ENCODE results near the gene NAA25. TPM values are rescaled to one million over a fixed set of nuclear protein-coding genes. Genes with fewer than 3 reads are reported as not detected.

The NAA25 gene
- total and polyA plus RNA-seq, 9 of the 15 experiments (the other 6 are each of a cell fraction or from before 2014, with no cell fraction given), result 26.6 to 59.6 (median 48.9) TPM

GRCh38 chr12:112012775-112013600, 95.6 kb downstream of the NAA25 start, which contains the start of the genes ERP29 and TMEM116 (continued):
- TF ChIP-seq RBM39 (optimal IDR thresholded peaks at IDR 0.05; ENCODE audit: low read depth, low read length), result peak; percentile 74
- TF ChIP-seq RNF2 (IDR thresholded peaks at IDR 0.05), result peak; percentile 67
- peak; percentile 92 for TF ChIP-seq EGR1 (conservative IDR thresholded peaks at IDR 0.05)
- TF ChIP-seq, protein P1, sequence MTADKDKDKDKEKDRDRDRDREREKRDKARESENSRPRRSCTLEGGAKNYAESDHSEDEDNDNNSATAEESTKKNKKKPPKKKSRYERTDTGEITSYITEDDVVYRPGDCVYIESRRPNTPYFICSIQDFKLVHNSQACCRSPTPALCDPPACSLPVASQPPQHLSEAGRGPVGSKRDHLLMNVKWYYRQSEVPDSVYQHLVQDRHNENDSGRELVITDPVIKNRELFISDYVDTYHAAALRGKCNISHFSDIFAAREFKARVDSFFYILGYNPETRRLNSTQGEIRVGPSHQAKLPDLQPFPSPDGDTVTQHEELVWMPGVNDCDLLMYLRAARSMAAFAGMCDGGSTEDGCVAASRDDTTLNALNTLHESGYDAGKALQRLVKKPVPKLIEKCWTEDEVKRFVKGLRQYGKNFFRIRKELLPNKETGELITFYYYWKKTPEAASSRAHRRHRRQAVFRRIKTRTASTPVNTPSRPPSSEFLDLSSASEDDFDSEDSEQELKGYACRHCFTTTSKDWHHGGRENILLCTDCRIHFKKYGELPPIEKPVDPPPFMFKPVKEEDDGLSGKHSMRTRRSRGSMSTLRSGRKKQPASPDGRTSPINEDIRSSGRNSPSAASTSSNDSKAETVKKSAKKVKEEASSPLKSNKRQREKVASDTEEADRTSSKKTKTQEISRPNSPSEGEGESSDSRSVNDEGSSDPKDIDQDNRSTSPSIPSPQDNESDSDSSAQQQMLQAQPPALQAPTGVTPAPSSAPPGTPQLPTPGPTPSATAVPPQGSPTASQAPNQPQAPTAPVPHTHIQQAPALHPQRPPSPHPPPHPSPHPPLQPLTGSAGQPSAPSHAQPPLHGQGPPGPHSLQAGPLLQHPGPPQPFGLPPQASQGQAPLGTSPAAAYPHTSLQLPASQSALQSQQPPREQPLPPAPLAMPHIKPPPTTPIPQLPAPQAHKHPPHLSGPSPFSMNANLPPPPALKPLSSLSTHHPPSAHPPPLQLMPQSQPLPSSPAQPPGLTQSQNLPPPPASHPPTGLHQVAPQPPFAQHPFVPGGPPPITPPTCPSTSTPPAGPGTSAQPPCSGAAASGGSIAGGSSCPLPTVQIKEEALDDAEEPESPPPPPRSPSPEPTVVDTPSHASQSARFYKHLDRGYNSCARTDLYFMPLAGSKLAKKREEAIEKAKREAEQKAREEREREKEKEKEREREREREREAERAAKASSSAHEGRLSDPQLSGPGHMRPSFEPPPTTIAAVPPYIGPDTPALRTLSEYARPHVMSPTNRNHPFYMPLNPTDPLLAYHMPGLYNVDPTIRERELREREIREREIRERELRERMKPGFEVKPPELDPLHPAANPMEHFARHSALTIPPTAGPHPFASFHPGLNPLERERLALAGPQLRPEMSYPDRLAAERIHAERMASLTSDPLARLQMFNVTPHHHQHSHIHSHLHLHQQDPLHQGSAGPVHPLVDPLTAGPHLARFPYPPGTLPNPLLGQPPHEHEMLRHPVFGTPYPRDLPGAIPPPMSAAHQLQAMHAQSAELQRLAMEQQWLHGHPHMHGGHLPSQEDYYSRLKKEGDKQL (CRISPR knock-in tag; IDR thresholded peaks at IDR 0.05; ENCODE audit: borderline replicate concordance), result 0 out of 2 replicates have a peak, but pooled peaks have one; percentile 72
- no peak for TF ChIP-seq ZNF280A (IDR thresholded peaks at IDR 0.05; ENCODE audit: low read depth, partially characterized antibody)
- TF ChIP-seq PRMT5 (CRISPR knock-in tag; IDR thresholded peaks at IDR 0.05), result no peak
- TF ChIP-seq NCOR1 (IDR thresholded peaks at IDR 0.05), result peak; percentile 62
- TF ChIP-seq RBM25 (IDR thresholded peaks at IDR 0.05; ENCODE audit: low read depth, low read length, severe bottlenecking), result no peak
- TF ChIP-seq IRF9 (tag; IDR thresholded peaks at IDR 0.05), result no peak
- TF ChIP-seq CBFA2T2 (conservative IDR thresholded peaks at IDR 0.05), result peak; percentile 98
- TF ChIP-seq, protein P2, sequence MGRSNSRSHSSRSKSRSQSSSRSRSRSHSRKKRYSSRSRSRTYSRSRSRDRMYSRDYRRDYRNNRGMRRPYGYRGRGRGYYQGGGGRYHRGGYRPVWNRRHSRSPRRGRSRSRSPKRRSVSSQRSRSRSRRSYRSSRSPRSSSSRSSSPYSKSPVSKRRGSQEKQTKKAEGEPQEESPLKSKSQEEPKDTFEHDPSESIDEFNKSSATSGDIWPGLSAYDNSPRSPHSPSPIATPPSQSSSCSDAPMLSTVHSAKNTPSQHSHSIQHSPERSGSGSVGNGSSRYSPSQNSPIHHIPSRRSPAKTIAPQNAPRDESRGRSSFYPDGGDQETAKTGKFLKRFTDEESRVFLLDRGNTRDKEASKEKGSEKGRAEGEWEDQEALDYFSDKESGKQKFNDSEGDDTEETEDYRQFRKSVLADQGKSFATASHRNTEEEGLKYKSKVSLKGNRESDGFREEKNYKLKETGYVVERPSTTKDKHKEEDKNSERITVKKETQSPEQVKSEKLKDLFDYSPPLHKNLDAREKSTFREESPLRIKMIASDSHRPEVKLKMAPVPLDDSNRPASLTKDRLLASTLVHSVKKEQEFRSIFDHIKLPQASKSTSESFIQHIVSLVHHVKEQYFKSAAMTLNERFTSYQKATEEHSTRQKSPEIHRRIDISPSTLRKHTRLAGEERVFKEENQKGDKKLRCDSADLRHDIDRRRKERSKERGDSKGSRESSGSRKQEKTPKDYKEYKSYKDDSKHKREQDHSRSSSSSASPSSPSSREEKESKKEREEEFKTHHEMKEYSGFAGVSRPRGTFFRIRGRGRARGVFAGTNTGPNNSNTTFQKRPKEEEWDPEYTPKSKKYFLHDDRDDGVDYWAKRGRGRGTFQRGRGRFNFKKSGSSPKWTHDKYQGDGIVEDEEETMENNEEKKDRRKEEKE (IDR thresholded peaks at IDR 0.05; ENCODE audit: borderline replicate concordance in 1 of 2, control insufficient read depth in 1 of 2, low read depth in 2 of 2, low read length in 1 of 2), result no peak
